ENCODE measurements around the gene SLC52A1. TPM values are rescaled to one million over a fixed set of nuclear protein-coding genes. Genes with fewer than 3 reads are reported as not detected.
"Not testable (repeated sequence)": the region's sequence is repeated elsewhere in the genome, so short reads cannot be mapped to it uniquely, and the experiment has no call there.

SLC52A1 gene
- total and polyA plus RNA-seq, 8 donors, result 0.13 to 0.73 (median 0.28) TPM

- ATAC-seq, result peak; percentile 82
- peaks cover 5 to 30% of the 10 kb centered on the region in 2 donors for H3K4me1 ChIP-seq
- peak overlapping the region; percentile 19 to 44 for H3K4me3 ChIP-seq
- H3K27ac ChIP-seq, result peak overlapping the region; percentile 33 to 77
- peaks cover 6 to 23% of the 10 kb centered on the region in 2 donors for H3K27me3 ChIP-seq
- DNase-seq, result peak; percentile 73 to 94 (median 88)
- H3K9me3 ChIP-seq, result no peaks in the 10 kb centered on the region
- TF ChIP-seq CTCF (IDR thresholded peaks at IDR 0.05), result peak; percentile 65 to 85
- H3K36me3 ChIP-seq, result no peaks in the 10 kb centered on the region
- intact Hi-C loops (cut with DNase I), result no loop called here
Measured at GRCh38 chr17:5031365-5032082, 3.7 kb downstream of the SLC52A1 start.

GRCh38 chr17:5030168-5030567, 5.1 kb downstream of the SLC52A1 start:
- intact Hi-C loops (cut with DNase I); H3K9me3 ChIP-seq; H3K36me3 ChIP-seq; H3K4me3 ChIP-seq; DNase-seq; ATAC-seq: not testable (repeated sequence)
- Histone ChIP-seq H3K27me3 (peaks cover 6 to 13% of the 10 kb centered on the region in 2 donors), H3K4me1 (peaks cover 1 to 26% of the 10 kb centered on the region in 2 donors), H3K27ac (peak overlapping the region in 1 of 2 donors; percentile 77)

- no peak for DNase-seq
- Histone ChIP-seq H3K4me3 (no peak overlapping the region), H3K27ac (no peak overlapping the region), H3K9me3 (no peaks in the 10 kb centered on the region), H3K27me3 (no peaks in the 10 kb centered on the region), H3K4me1 (peaks cover 0 to 25% of the 10 kb centered on the region in 2 donors), H3K36me3 (peaks cover 0 to 16% of the 10 kb centered on the region in 2 donors)
- intact Hi-C loops (cut with DNase I), result no loop called here
- ATAC-seq, result no peak
- TF ChIP-seq CTCF (IDR thresholded peaks at IDR 0.05), result no peak
Measured at GRCh38 chr17:5027916-5028315, 7.3 kb downstream of the SLC52A1 start.

- Histone ChIP-seq H3K9me3 (no peaks in the 10 kb centered on the region), H3K4me1 (peaks cover 0 to 25% of the 10 kb centered on the region in 2 donors)
- no peak for ATAC-seq
Measured at GRCh38 chr17:5027299-5027698, 7.9 kb downstream of the SLC52A1 start.

GRCh38 chr17:5024604-5025003, 10.6 kb downstream of the SLC52A1 start:
- TF ChIP-seq CTCF (IDR thresholded peaks at IDR 0.05), result no peak
- intact Hi-C loops (cut with DNase I), result no loop called here

More at GRCh38 chr17:5027299-5027698, 7.9 kb downstream of the SLC52A1 start:
- Histone ChIP-seq H3K27ac (no peak overlapping the region), H3K4me3 (no peak overlapping the region), H3K27me3 (no peaks in the 10 kb centered on the region), H3K36me3 (peaks cover 0 to 22% of the 10 kb centered on the region in 2 donors)
- intact Hi-C loops (cut with DNase I), result no loop called here
- no peak for TF ChIP-seq CTCF (IDR thresholded peaks at IDR 0.05)
- DNase-seq, result no peak

More at GRCh38 chr17:5024604-5025003, 10.6 kb downstream of the SLC52A1 start:
- no peaks in the 10 kb centered on the region for H3K27me3 ChIP-seq
- ATAC-seq (peak; percentile 70), DNase-seq (no peak)
- H3K9me3 ChIP-seq, result no peaks in the 10 kb centered on the region
- H3K4me1 ChIP-seq, result no peaks in the 10 kb centered on the region
- H3K27ac ChIP-seq, result peak overlapping the region; percentile 36 to 50
- no peak overlapping the region for H3K4me3 ChIP-seq
- peaks cover 0 to 49% of the 10 kb centered on the region in 2 donors for H3K36me3 ChIP-seq
